HEK293T (cell line): ENCODE data around the gene SYNJ2.

Experiments
- ARNT ChIP-seq: fragments of 450-650 bp; IDR thresholded peaks from 2 replicates; pipeline ENCODE4 v1.6.1; 2017; ENCODE audit warnings: mild to moderate bottlenecking
- BHLHE40 ChIP-seq: fragments of 450-650 bp; IDR thresholded peaks from 2 replicates; pipeline ENCODE4 v1.6.1; 2016; ENCODE audit warnings: mild to moderate bottlenecking, moderate library complexity, borderline replicate concordance
- CTBP1 ChIP-seq: fragments of 450-650 bp; IDR thresholded peaks from 2 replicates; pipeline ENCODE4 v1.6.1; 2016; ENCODE audit warnings: borderline replicate concordance
- ELF4 ChIP-seq: fragments of 450-650 bp; IDR thresholded peaks from 2 replicates; pipeline ENCODE4 v1.6.1; 2017; ENCODE audit warnings: antibody characterized with exemption
- FOXA1 ChIP-seq: fragments of 450-650 bp; IDR thresholded peaks from 2 replicates; pipeline ENCODE4 v1.6.1; 2016; ENCODE audit warnings: mild to moderate bottlenecking
- FOXM1 ChIP-seq: fragments of 450-650 bp; IDR thresholded peaks from 2 replicates; pipeline ENCODE4 v1.6.1; 2017; ENCODE audit warnings: mild to moderate bottlenecking, borderline replicate concordance
- HDGF ChIP-seq: fragments of 450-650 bp; IDR thresholded peaks from 2 replicates; pipeline ENCODE4 v1.6.1; 2017; ENCODE audit warnings: antibody characterized with exemption, borderline replicate concordance
- NFRKB ChIP-seq: fragments of 450-650 bp; IDR thresholded peaks from 2 replicates; pipeline ENCODE4 v1.6.1; 2016; ENCODE audit warnings: mild to moderate bottlenecking, moderate library complexity
- SP1 ChIP-seq: fragments of 450-650 bp; IDR thresholded peaks from 2 replicates; pipeline ENCODE4 v1.6.1; 2017
- SUZ12 ChIP-seq: fragments of 450-650 bp; IDR thresholded peaks from 2 replicates; pipeline ENCODE4 v1.6.1; 2016; ENCODE audit warnings: mild to moderate bottlenecking

- no peak for TF ChIP-seq FOXM1
- TF ChIP-seq SUZ12, result no peak
- TF ChIP-seq BHLHE40, result no peak
- TF ChIP-seq SP1, result no peak
- no peak for TF ChIP-seq ELF4
- TF ChIP-seq FOXA1, result no peak
- TF ChIP-seq ARNT, result no peak
- no peak for TF ChIP-seq CTBP1
- no peak for TF ChIP-seq HDGF
- TF ChIP-seq NFRKB, result no peak
These were observed 94.9 kb downstream of the SYNJ2 start for GRCh38 chr6:158076548-158076947.
